Measurements from ENCODE around the gene FREY1. TPM values are rescaled to one million over a fixed set of nuclear protein-coding genes. Genes with fewer than 3 reads are reported as not detected.

The FREY1 gene
- polyA plus RNA-seq, 1 donor (not counting 4 experiments of a cell fraction or from before 2014, with no cell fraction given): 0.25 TPM

DNA sequence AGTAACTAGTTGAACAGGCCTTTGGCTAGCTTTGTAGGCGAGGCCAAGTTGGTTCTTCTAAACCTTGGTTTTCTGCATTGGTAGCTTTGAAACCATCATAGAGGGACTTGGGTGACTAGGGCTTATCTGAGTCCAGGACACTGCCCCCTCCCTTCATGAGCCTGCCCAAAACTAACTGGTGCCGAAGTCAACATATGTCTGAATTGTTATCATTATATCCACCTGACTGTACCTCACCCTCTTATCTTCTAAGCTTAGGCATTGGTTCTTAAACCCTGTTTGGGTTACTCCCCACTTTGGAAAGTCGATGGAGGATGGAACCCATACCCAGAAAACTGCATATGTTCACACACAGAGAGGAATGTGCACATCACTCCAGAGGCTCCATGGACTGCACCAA, 29.2 kb downstream of the FREY1 start:
- Histone ChIP-seq H3K9me1 (ENCODE audit: control insufficient read depth, extremely low read depth, insufficient read depth, low read length) (no peaks in the 10 kb centered on the region), H3K36me3 (ENCODE audit: control insufficient read depth in 2 of 2, extremely low read depth in 1 of 2, insufficient read depth in 2 of 2, low read length in 2 of 2) (peaks cover 11 to 12% of the 10 kb centered on the region in 2 experiments)
- dilution Hi-C loops (cut with MboI; ENCODE audit: extremely low pct_ligation_motif_present, low sequenced_read_pairs): no loop called here

DNA sequence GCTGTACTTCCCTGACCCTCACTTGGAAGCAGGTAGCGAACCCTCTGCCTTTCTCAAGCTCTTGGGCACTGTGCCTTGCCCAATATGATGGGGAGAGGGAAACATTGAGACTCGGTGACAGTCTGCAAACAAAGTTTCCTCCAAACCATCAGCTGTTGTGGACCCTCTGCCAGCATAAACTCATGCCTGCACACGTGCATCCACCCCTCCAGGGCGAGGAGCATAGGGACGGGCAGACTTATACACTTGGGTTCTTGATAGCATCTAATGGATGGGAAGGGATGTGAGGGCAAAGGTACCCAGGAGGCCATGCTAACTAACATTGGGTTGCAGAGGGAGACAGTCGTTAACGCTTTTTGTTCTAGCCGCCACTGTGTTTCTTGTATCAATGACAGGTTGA, 29.9 kb downstream of the FREY1 start:
- H3K36me3 ChIP-seq (ENCODE audit: control insufficient read depth in 2 of 2, extremely low read depth in 1 of 2, insufficient read depth in 2 of 2, low read length in 2 of 2): peaks cover 11 to 12% of the 10 kb centered on the region in 2 experiments
- peaks cover 9% of the 10 kb centered on the region for H3K4me1 ChIP-seq (ENCODE audit: control insufficient read depth, extremely low read depth, insufficient read depth, low read length)
- H3K9me1 ChIP-seq (ENCODE audit: control insufficient read depth, extremely low read depth, insufficient read depth, low read length): no peaks in the 10 kb centered on the region
- dilution Hi-C loops (cut with MboI; ENCODE audit: extremely low pct_ligation_motif_present, low sequenced_read_pairs): no loop called here
- H3K27ac ChIP-seq (ENCODE audit: control insufficient read depth, insufficient read depth, low read length): no peak overlapping the region
- DNase-seq (ENCODE audit: low read depth, low spot score) (no peak), FAIRE-seq (no peak)
- no peak overlapping the region for H3K9ac ChIP-seq (ENCODE audit: control insufficient read depth, extremely low read depth, insufficient read depth, low read length)
- no peaks in the 10 kb centered on the region for H3K79me2 ChIP-seq (ENCODE audit: control insufficient read depth, insufficient read depth, low read length)
- H3K4me2 ChIP-seq (ENCODE audit: control insufficient read depth, extremely low read depth, insufficient read depth, low read depth, low read length): no peak overlapping the region
- no peaks in the 10 kb centered on the region for H4K20me1 ChIP-seq (ENCODE audit: control insufficient read depth, extremely low read depth, insufficient read depth, low read length)
- no peak overlapping the region for H3K4me3 ChIP-seq (ENCODE audit: control insufficient read depth in 2 of 3, extremely low read depth in 1 of 3, insufficient read depth in 2 of 3, low read depth in 1 of 3, low read length in 3 of 3)
- H2AFZ ChIP-seq (ENCODE audit: control insufficient read depth, low read length): no peak overlapping the region
- H3K27me3 ChIP-seq (ENCODE audit: control insufficient read depth, extremely low read depth, insufficient read depth, low read length): no peaks in the 10 kb centered on the region
- TF ChIP-seq, protein P1, sequence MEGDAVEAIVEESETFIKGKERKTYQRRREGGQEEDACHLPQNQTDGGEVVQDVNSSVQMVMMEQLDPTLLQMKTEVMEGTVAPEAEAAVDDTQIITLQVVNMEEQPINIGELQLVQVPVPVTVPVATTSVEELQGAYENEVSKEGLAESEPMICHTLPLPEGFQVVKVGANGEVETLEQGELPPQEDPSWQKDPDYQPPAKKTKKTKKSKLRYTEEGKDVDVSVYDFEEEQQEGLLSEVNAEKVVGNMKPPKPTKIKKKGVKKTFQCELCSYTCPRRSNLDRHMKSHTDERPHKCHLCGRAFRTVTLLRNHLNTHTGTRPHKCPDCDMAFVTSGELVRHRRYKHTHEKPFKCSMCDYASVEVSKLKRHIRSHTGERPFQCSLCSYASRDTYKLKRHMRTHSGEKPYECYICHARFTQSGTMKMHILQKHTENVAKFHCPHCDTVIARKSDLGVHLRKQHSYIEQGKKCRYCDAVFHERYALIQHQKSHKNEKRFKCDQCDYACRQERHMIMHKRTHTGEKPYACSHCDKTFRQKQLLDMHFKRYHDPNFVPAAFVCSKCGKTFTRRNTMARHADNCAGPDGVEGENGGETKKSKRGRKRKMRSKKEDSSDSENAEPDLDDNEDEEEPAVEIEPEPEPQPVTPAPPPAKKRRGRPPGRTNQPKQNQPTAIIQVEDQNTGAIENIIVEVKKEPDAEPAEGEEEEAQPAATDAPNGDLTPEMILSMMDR (optimal IDR thresholded peaks at IDR 0.05 in 1 of 3, IDR thresholded peaks at IDR 0.05 in 1 of 3, conservative IDR thresholded peaks at IDR 0.05 in 1 of 3; ENCODE audit: extremely low read depth in 1 of 3, insufficient read depth in 2 of 3, low read length in 3 of 3): no peak
- TF ChIP-seq EZH2 (IDR thresholded peaks at IDR 0.05; ENCODE audit: low read length): no peak
- H3K9me3 ChIP-seq (ENCODE audit: control insufficient read depth, low read depth, low read length): no peaks in the 10 kb centered on the region

More for the DNA sequence above, 29.2 kb downstream of the FREY1 start:
- H2AFZ ChIP-seq (ENCODE audit: control insufficient read depth, low read length): no peak overlapping the region
- H3K27ac ChIP-seq (ENCODE audit: control insufficient read depth, insufficient read depth, low read length): no peak overlapping the region
- no peaks in the 10 kb centered on the region for H4K20me1 ChIP-seq (ENCODE audit: control insufficient read depth, extremely low read depth, insufficient read depth, low read length)
- peaks cover 5% of the 10 kb centered on the region for H3K4me1 ChIP-seq (ENCODE audit: control insufficient read depth, extremely low read depth, insufficient read depth, low read length)
- no peak overlapping the region for H3K9ac ChIP-seq (ENCODE audit: control insufficient read depth, extremely low read depth, insufficient read depth, low read length)
- H3K79me2 ChIP-seq (ENCODE audit: control insufficient read depth, insufficient read depth, low read length): no peaks in the 10 kb centered on the region
- no peak overlapping the region for H3K4me3 ChIP-seq (ENCODE audit: control insufficient read depth in 2 of 3, extremely low read depth in 1 of 3, insufficient read depth in 2 of 3, low read depth in 1 of 3, low read length in 3 of 3)
- no peak for DNase-seq (ENCODE audit: low read depth, low spot score)
- no peak for TF ChIP-seq EZH2 (IDR thresholded peaks at IDR 0.05; ENCODE audit: low read length)
- TF ChIP-seq, protein P1 (optimal IDR thresholded peaks at IDR 0.05 in 1 of 3, IDR thresholded peaks at IDR 0.05 in 1 of 3, conservative IDR thresholded peaks at IDR 0.05 in 1 of 3; ENCODE audit: extremely low read depth in 1 of 3, insufficient read depth in 2 of 3, low read length in 3 of 3): no peak
- H3K27me3 ChIP-seq (ENCODE audit: control insufficient read depth, extremely low read depth, insufficient read depth, low read length): no peaks in the 10 kb centered on the region
- no peak overlapping the region for H3K4me2 ChIP-seq (ENCODE audit: control insufficient read depth, extremely low read depth, insufficient read depth, low read depth, low read length)
- H3K9me3 ChIP-seq (ENCODE audit: control insufficient read depth, low read depth, low read length): no peaks in the 10 kb centered on the region
- FAIRE-seq: no peak
